Gastroesophageal sphincter (tissue), 4 donors: ENCODE measurements around the gene CHST12. TPM values are rescaled to one million over a fixed set of nuclear protein-coding genes. Genes with fewer than 3 reads are reported as not detected.

ENCODE experiments used
- ATAC-seq: fragments of 150-250 bp; one replicate; pipeline ENCODE4 v1.9.1; 2016; ENCODE audit warnings: mild to moderate bottlenecking, moderate library complexity
- H3K27ac ChIP-seq, 4 donors: fragments of 200-600 bp; sonication (generic) in 3 of 4; 1 replicate in 3 of 4; 2 replicates in 1 of 4; pipeline ENCODE4 v1.5.1; 2016 to 2019
- H3K27me3 ChIP-seq: fragments of 200-600 bp; sonication (generic); one replicate; pipeline ENCODE4 v1.5.1; 2019
- H3K36me3 ChIP-seq, 2 donors: fragments of 200-600 bp; sonication (generic); one replicate each; pipeline ENCODE4 v1.5.1; 2019; ENCODE audit warnings: control low read depth in 1 of 2
- H3K4me1 ChIP-seq, 3 donors: fragments of 200-600 bp; sonication (generic); 1 replicate in 2 of 3; 2 replicates in 1 of 3; pipeline ENCODE4 v1.5.1; 2016 to 2019; ENCODE audit warnings: control low read depth in 2 of 3
- H3K4me3 ChIP-seq, 2 donors: fragments of 200-600 bp; sonication (generic); one replicate each; pipeline ENCODE4 v1.5.1; 2019; ENCODE audit warnings: mild to moderate bottlenecking in 1 of 2, moderate library complexity in 1 of 2
- H3K9me3 ChIP-seq, 3 donors: fragments of 200-600 bp; sonication (generic); one replicate each; pipeline ENCODE4 v1.5.1; 2017 to 2019; ENCODE audit warnings: control low read depth in 2 of 3
- CTCF ChIP-seq, 4 experiments: fragments of 200-600 bp in 2 of 4; fragments of 450-650 bp in 2 of 4; sonication (generic) in 1 of 4; IDR thresholded peaks; one replicate each; pipeline ENCODE4 v1.5.1; 2017 to 2019; ENCODE audit warnings: antibody characterized with exemption in 4 of 4, mild to moderate bottlenecking in 2 of 4, moderate library complexity in 2 of 4
- EP300 ChIP-seq: sonication (generic); formaldehyde crosslinking; IDR thresholded peaks from one replicate; pipeline ENCODE4 v1.6.1; 2017; ENCODE audit warnings: antibody characterized with exemption, mild to moderate bottlenecking
- POLR2A ChIP-seq, 2 donors: fragments of 450-650 bp; IDR thresholded peaks; one replicate each; pipeline ENCODE4 v1.6.1; 2017; ENCODE audit warnings: antibody characterized with exemption in 2 of 2, mild to moderate bottlenecking in 2 of 2, moderate library complexity in 1 of 2
- POLR2AphosphoS5 ChIP-seq: sonication (generic); formaldehyde crosslinking; IDR thresholded peaks from one replicate; pipeline ENCODE4 v1.6.1; 2017; ENCODE audit warnings: antibody characterized with exemption
- WGBS, 2 donors: methylation state at CpG; one replicate each; pipeline ENCODE4 v1.1.5; 2018; ENCODE audit warnings: low coverage in 1 of 2; 5-methylcytosine and 5-hydroxymethylcytosine counted together
- small RNA-seq, 4 donors: library from RNA; depleted of rRNA; stranded (forward); fragments of <200 nt; gene quantifications; one replicate each; pipeline ENCODE3, GENCODE V24; 2016
- total RNA-seq, 4 donors: library from RNA; depleted of rRNA; stranded (reverse); fragments of >200 nt; gene quantifications; one replicate each; pipeline ENCODE4 v1.1.0, GENCODE V29; 2016

CHST12 gene
- total RNA-seq, 4 donors from 2014 or later: 8.3 to 18.3 (median 13.4) TPM

- peaks cover 0 to 36% (median 0%) of the 10 kb centered on the region in 3 donors for H3K4me1 ChIP-seq
- 100% methylated on average over 1 of the region's 3 CpGs; no CpG with 5 or more reads in 1 of the 2 donors for WGBS, 2 donors
- ATAC-seq: no peak
- H3K4me3 ChIP-seq: no peak overlapping the region
- peaks cover 85% of the 10 kb centered on the region for H3K27me3 ChIP-seq
- H3K36me3 ChIP-seq: no peaks in the 10 kb centered on the region
- H3K27ac ChIP-seq: no peak overlapping the region
- TF ChIP-seq POLR2AphosphoS5: no peak
- TF ChIP-seq EP300: no peak
- TF ChIP-seq CTCF (IDR thresholded peaks at IDR 0.05): no peak
- no peak for TF ChIP-seq POLR2A (IDR thresholded peaks at IDR 0.05)
- H3K9me3 ChIP-seq: no peaks in the 10 kb centered on the region
Observed at GRCh38 chr7:2497065-2497464, 93.7 kb downstream of the CHST12 start.

GRCh38 chr7:2497500-2498336 lies 94.3 kb downstream of the CHST12 start:
- no peak for TF ChIP-seq CTCF (IDR thresholded peaks at IDR 0.05)
- H3K27ac ChIP-seq: no peak overlapping the region
- no peak overlapping the region for H3K4me3 ChIP-seq
- 20 to 28% methylated on average over 1 to 6 of the region's 25 CpGs for WGBS, 2 donors
- H3K4me1 ChIP-seq: peaks cover 0 to 36% (median 0%) of the 10 kb centered on the region in 3 donors
- peaks cover 92% of the 10 kb centered on the region for H3K27me3 ChIP-seq
- H3K36me3 ChIP-seq: no peaks in the 10 kb centered on the region
- no peak for ATAC-seq
- H3K9me3 ChIP-seq: no peaks in the 10 kb centered on the region

Small RNAs within 50 kb of the gene (small RNA-seq; reads per million reads assigned to genes)
- 0 reads per million in 4 donors for gene AC004840.2

Other genes with a start within 250 kb of the CHST12 start
- 10 to 100 TPM; 22.3 to 56.6 (median 35.0) TPM for gene MAD1L1, start 170.7 kb upstream of the CHST12 start, total RNA-seq
- 10 to 100 TPM; 16.0 to 21.9 (median 17.8) TPM for gene MRM2, start 161.4 kb upstream of the CHST12 start, total RNA-seq
- gene NUDT1, start 161.4 kb upstream of the CHST12 start, total RNA-seq: 10 to 100 TPM in 2 of 4 donors, 1 to 10 TPM in 2; 4.3 to 15.9 (median 10.6) TPM
- gene SNX8, start 89.2 kb upstream of the CHST12 start, total RNA-seq: 10 to 100 TPM in 2 of 4 donors, 1 to 10 TPM in 2; 8.7 to 17.8 (median 9.8) TPM
- gene EIF3B, start 48.8 kb upstream of the CHST12 start, total RNA-seq: 100 to 1,000 TPM; 126 to 147 (median 137) TPM
- not detected for gene GRIFIN, start 72.8 kb downstream of the CHST12 start, total RNA-seq
- gene LFNG, start 116.2 kb downstream of the CHST12 start, total RNA-seq: 1 to 10 TPM; 4.4 to 9.8 (median 8.4) TPM
- gene BRAT1, start 151.9 kb downstream of the CHST12 start, total RNA-seq: 10 to 100 TPM; 19.9 to 36.0 (median 32.4) TPM
- 10 to 100 TPM in 3 of 4 donors, 1 to 10 TPM in 1; 9.7 to 23.5 (median 15.6) TPM for gene IQCE, start 155.4 kb downstream of the CHST12 start, total RNA-seq
- gene TTYH3, start 228.4 kb downstream of the CHST12 start, total RNA-seq: 10 to 100 TPM; 11.2 to 29.8 (median 16.9) TPM